Trophoblast cell (in vitro differentiated cells and primary cell): Measurements from ENCODE around the gene DENND1A.

Experiments
- DNase-seq, 2 donors: peaks; one replicate each; pipeline ENCODE4 v3.0.0-alpha.2; 2016
- H2AFZ ChIP-seq: 2 replicates; pipeline ENCODE4 v1.6.1; 2013; ENCODE audit warnings: low read length, moderate library complexity, mild to moderate bottlenecking; ENCODE audit not compliant: insufficient read depth, poor library complexity
- H2AK5ac ChIP-seq: 2 replicates; pipeline ENCODE4 v1.6.1; 2013; ENCODE audit warnings: mild to moderate bottlenecking, low read length
- H2BK120ac ChIP-seq: 2 replicates; pipeline ENCODE4 v1.6.1; 2013; ENCODE audit warnings: low read length, mild to moderate bottlenecking, moderate library complexity; ENCODE audit not compliant: insufficient read depth, poor library complexity
- H2BK12ac ChIP-seq: 2 replicates; pipeline ENCODE4 v1.6.1; 2013; ENCODE audit warnings: mild to moderate bottlenecking, low read length, moderate library complexity
- H2BK5ac ChIP-seq: 2 replicates; pipeline ENCODE4 v1.6.1; 2013; ENCODE audit warnings: low read length, low read depth, moderate library complexity, mild to moderate bottlenecking; ENCODE audit not compliant: poor library complexity
- H3K14ac ChIP-seq: 2 replicates; pipeline ENCODE4 v1.6.1; 2013; ENCODE audit warnings: mild to moderate bottlenecking, low read length
- H3K18ac ChIP-seq: 2 replicates; pipeline ENCODE4 v1.6.1; 2013; ENCODE audit warnings: mild to moderate bottlenecking, low read length
- H3K23ac ChIP-seq: 2 replicates; pipeline ENCODE4 v1.6.1; 2013; ENCODE audit warnings: low read length
- H3K27ac ChIP-seq: 2 replicates; pipeline ENCODE4 v1.5.1; 2013; ENCODE audit warnings: low read depth, mild to moderate bottlenecking, inconsistent platforms, low read length, moderate library complexity
- H3K27me3 ChIP-seq: 2 replicates; pipeline ENCODE4 v1.6.1; 2013; ENCODE audit warnings: inconsistent platforms, mild to moderate bottlenecking, low read length, moderate library complexity; ENCODE audit not compliant: insufficient read depth
- H3K36me3 ChIP-seq, 2 experiments: 1 replicate in 1 of 2; 2 replicates in 1 of 2; pipeline ENCODE4 v1.6.1; 2013; ENCODE audit warnings: low read length in 2 of 2, mild to moderate bottlenecking in 2 of 2, moderate library complexity in 1 of 2; ENCODE audit not compliant: insufficient read depth in 2 of 2, control insufficient read depth in 1 of 2
- H3K4ac ChIP-seq: 2 replicates; pipeline ENCODE4 v1.6.1; 2013; ENCODE audit warnings: low read depth, mild to moderate bottlenecking, low read length, moderate library complexity
- H3K4me1 ChIP-seq, 2 experiments: 1 replicate in 1 of 2; 2 replicates in 1 of 2; pipeline ENCODE4 v1.6.1; 2013; ENCODE audit warnings: low read length in 2 of 2, mild to moderate bottlenecking in 2 of 2, moderate library complexity in 1 of 2; ENCODE audit not compliant: insufficient read depth in 2 of 2, control insufficient read depth in 1 of 2
- H3K4me2 ChIP-seq: 2 replicates; pipeline ENCODE4 v1.6.1; 2013; ENCODE audit warnings: inconsistent platforms, mild to moderate bottlenecking, low read length, moderate library complexity
- H3K4me3 ChIP-seq: 2 replicates; pipeline ENCODE4 v1.5.1; 2013; ENCODE audit warnings: mild to moderate bottlenecking, low read depth, low read length, inconsistent platforms
- H3K79me1 ChIP-seq: one replicate; pipeline ENCODE4 v1.6.1; 2013; ENCODE audit warnings: low read length
- H3K79me2 ChIP-seq: 2 replicates; pipeline ENCODE4 v1.6.1; 2013; ENCODE audit warnings: low read length, mild to moderate bottlenecking; ENCODE audit not compliant: control insufficient read depth, insufficient read depth, poor library complexity
- H3K9ac ChIP-seq: 2 replicates; pipeline ENCODE4 v1.6.1; 2013; ENCODE audit warnings: mild to moderate bottlenecking, low read length
- H3K9me3 ChIP-seq: 2 replicates; pipeline ENCODE4 v1.6.1; 2013; ENCODE audit warnings: low read depth, mild to moderate bottlenecking, control low read depth, inconsistent platforms, low read length; ENCODE audit not compliant: insufficient read depth
- H4K12ac ChIP-seq: 2 replicates; pipeline ENCODE4 v1.6.1; 2013; ENCODE audit warnings: low read depth, mild to moderate bottlenecking, low read length, moderate library complexity
- H4K8ac ChIP-seq: 2 replicates; pipeline ENCODE4 v1.6.1; 2013; ENCODE audit warnings: low read depth, mild to moderate bottlenecking, low read length, moderate library complexity
- H4K91ac ChIP-seq: one replicate; pipeline ENCODE4 v1.6.1; 2013; ENCODE audit warnings: low read depth, mild to moderate bottlenecking, low read length, moderate library complexity
- WGBS: extraction: QIAGEN DNeasy Blood & Tissue Kit; methylation state at CpG from one replicate; pipeline ENCODE4 v1.1.7; 2013; ENCODE audit warnings: missing lambda C conversion rate; ENCODE audit not compliant: insufficient read length, insufficient coverage; ENCODE audit errors: extremely low coverage; 5-methylcytosine and 5-hydroxymethylcytosine counted together

The DENND1A gene

DNA sequence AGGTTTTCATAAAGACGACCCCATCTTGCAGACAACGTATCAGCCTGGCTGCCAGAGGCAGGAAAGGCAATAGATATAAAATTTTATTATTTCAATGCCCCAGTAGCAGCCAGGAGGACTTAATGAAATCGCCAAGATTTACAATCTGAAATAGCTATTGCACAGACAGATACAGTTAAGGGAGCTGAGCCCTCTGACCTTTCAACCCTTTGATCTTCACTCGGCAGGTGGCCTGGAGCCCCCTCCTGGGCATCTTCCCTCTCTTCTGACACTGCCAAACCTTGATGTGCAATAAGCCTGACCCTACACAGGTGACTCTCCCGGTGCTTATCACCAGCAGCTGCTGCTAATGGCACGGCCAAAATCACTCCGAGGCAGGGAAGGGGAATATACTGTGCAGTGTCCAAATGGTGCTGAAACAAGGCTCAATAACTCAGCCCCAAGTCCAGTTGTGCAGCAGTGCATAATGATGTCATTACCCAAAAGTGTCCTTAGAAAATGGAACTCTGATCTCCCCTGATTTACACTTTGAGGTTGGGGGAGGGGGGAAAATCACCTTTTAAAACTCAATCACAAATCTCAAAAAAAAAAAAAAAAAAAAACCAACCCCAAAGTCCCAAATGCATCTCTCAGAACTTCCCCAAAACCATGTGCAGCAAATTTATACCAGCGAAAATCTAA lies 331.9 kb downstream of the DENND1A start:
- H4K8ac ChIP-seq, result no peak overlapping the region
- H3K18ac ChIP-seq, result no peak overlapping the region
- no peak overlapping the region for H3K4me2 ChIP-seq
- H3K27ac ChIP-seq, result no peak overlapping the region
- no peaks in the 10 kb centered on the region for H3K79me2 ChIP-seq
- H3K23ac ChIP-seq, result no peak overlapping the region
- H3K27me3 ChIP-seq, result no peaks in the 10 kb centered on the region
- H4K91ac ChIP-seq, result no peak overlapping the region
- no peak overlapping the region for H2BK5ac ChIP-seq
- DNase-seq, result no peak
- H3K4me1 ChIP-seq, result no peaks in the 10 kb centered on the region
- H3K9me3 ChIP-seq, result no peaks in the 10 kb centered on the region
- no peaks in the 10 kb centered on the region for H3K79me1 ChIP-seq
- no peak overlapping the region for H3K4ac ChIP-seq
- no peak overlapping the region for H2AFZ ChIP-seq
- no peak overlapping the region for H3K9ac ChIP-seq
- no peak overlapping the region for H3K14ac ChIP-seq
- no peak overlapping the region for H3K4me3 ChIP-seq
- H3K36me3 ChIP-seq, result no peaks in the 10 kb centered on the region
- no peak overlapping the region for H4K12ac ChIP-seq
- no peak overlapping the region for H2BK12ac ChIP-seq
- WGBS, result no CpG with 5 or more reads among the region's 8 CpGs
- no peak overlapping the region for H2AK5ac ChIP-seq
- H2BK120ac ChIP-seq, result no peak overlapping the region

DNA sequence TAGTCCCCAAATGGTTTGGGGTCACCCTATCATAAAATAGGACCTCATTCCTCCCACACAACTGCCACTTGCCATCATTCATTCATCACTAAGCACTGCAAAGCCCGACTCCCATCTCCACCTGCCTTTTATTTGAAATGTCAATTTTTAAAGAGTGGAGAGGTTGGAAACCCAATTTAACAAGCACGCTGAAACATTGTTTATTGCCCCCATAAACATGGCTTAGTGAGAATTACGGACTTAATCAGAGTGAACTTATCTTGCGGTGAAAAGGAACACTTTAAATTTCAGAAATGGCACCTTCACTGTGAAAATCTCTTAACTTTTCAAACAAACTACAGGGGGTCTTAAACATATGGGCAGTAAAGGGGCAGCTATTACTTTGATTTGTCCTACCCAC lies 332.9 kb downstream of the DENND1A start:
- Histone ChIP-seq H3K4me2 (no peak overlapping the region), H3K79me2 (no peaks in the 10 kb centered on the region), H2BK120ac (no peak overlapping the region), H3K27ac (no peak overlapping the region), H3K36me3 (no peaks in the 10 kb centered on the region), H3K18ac (no peak overlapping the region), H2AFZ (no peak overlapping the region), H3K4me3 (no peak overlapping the region), H3K79me1 (no peaks in the 10 kb centered on the region), H3K9ac (no peak overlapping the region), H4K12ac (no peak overlapping the region), H2AK5ac (no peak overlapping the region), H3K14ac (no peak overlapping the region), H3K4me1 (no peaks in the 10 kb centered on the region), H4K91ac (no peak overlapping the region), H3K23ac (no peak overlapping the region), H2BK5ac (no peak overlapping the region), H2BK12ac (no peak overlapping the region), H3K9me3 (no peaks in the 10 kb centered on the region), H3K4ac (no peak overlapping the region), H4K8ac (no peak overlapping the region), H3K27me3 (no peaks in the 10 kb centered on the region)
- DNase-seq, result no peak
- no CpG with 5 or more reads among the region's 4 CpGs for WGBS

DNA sequence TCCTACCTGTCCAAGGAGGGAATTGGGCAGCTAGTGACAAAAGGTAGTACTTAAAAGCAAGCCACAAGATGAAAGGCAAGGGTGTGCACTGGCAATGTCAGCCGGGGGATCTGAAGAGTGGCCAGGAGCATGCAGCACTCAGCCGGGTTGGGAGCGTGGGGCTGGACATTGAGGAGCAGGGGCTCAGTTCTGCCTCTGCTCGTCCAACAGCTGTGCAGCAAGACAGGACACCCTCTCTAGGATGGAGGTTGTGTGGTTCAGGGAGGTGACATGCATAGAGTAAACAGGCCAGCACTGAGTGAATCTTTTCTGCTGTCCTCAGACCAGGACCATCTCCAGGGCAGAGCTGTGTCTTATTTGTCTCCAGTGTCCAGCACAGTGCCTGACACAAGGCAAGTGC lies 338.6 kb downstream of the DENND1A start:
- H3K18ac ChIP-seq, result no peak overlapping the region
- no peak overlapping the region for H3K14ac ChIP-seq
- H2AK5ac ChIP-seq, result no peak overlapping the region
- no peak overlapping the region for H3K23ac ChIP-seq
- no peaks in the 10 kb centered on the region for H3K4me1 ChIP-seq
- H2BK5ac ChIP-seq, result no peak overlapping the region
- no peak overlapping the region for H3K4me2 ChIP-seq
- no peak overlapping the region for H2BK12ac ChIP-seq
- H4K8ac ChIP-seq, result no peak overlapping the region
- H4K91ac ChIP-seq, result no peak overlapping the region
- H4K12ac ChIP-seq, result no peak overlapping the region
- no peak for DNase-seq
- H3K4ac ChIP-seq, result no peak overlapping the region
- H3K79me2 ChIP-seq, result no peaks in the 10 kb centered on the region
- peaks cover 0 to 4% of the 10 kb centered on the region in 2 experiments for H3K36me3 ChIP-seq
- WGBS, result no CpG with 5 or more reads among the region's 4 CpGs
- H3K27me3 ChIP-seq, result no peaks in the 10 kb centered on the region
- no peak overlapping the region for H2BK120ac ChIP-seq
- H3K4me3 ChIP-seq, result no peak overlapping the region
- no peak overlapping the region for H3K9ac ChIP-seq
- no peak overlapping the region for H3K27ac ChIP-seq
- no peaks in the 10 kb centered on the region for H3K79me1 ChIP-seq
- H2AFZ ChIP-seq, result no peak overlapping the region
- peaks cover 10% of the 10 kb centered on the region for H3K9me3 ChIP-seq

DNA sequence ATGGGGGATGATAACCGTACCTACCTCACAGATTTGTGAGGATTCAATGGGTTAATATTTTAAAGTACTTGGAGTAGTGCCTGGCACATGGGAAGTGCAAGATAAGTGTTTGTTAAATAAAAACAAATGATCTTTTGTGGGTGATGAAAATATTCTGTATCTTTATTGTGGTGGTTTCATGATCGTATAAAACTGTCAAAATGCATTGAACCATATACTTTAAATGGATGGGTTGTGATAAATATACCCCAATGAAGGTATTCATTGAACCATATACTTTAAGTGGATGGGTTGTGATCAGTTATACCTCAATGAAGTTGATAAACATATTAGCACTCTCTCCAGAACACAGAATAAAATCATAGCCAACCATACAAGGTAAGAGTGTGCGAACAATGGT lies 339.4 kb downstream of the DENND1A start:
- H3K79me2 ChIP-seq, result no peaks in the 10 kb centered on the region
- H2BK120ac ChIP-seq, result no peak overlapping the region
- H3K79me1 ChIP-seq, result no peaks in the 10 kb centered on the region
- H4K8ac ChIP-seq, result no peak overlapping the region
- no peak overlapping the region for H3K27ac ChIP-seq
- peaks cover 10% of the 10 kb centered on the region for H3K9me3 ChIP-seq
- H2AFZ ChIP-seq, result no peak overlapping the region
- no peak overlapping the region for H4K12ac ChIP-seq
- no peak overlapping the region for H4K91ac ChIP-seq
- H3K4me1 ChIP-seq, result no peaks in the 10 kb centered on the region
- H3K4me3 ChIP-seq, result no peak overlapping the region
- DNase-seq, result no peak
- H3K14ac ChIP-seq, result no peak overlapping the region
- H3K27me3 ChIP-seq, result no peaks in the 10 kb centered on the region
- H3K4me2 ChIP-seq, result no peak overlapping the region
- no CpG with 5 or more reads among the region's 3 CpGs for WGBS
- H3K18ac ChIP-seq, result no peak overlapping the region
- H3K23ac ChIP-seq, result no peak overlapping the region
- H3K9ac ChIP-seq, result no peak overlapping the region
- no peak overlapping the region for H2BK5ac ChIP-seq
- H2AK5ac ChIP-seq, result no peak overlapping the region
- no peak overlapping the region for H2BK12ac ChIP-seq
- no peak overlapping the region for H3K4ac ChIP-seq
- H3K36me3 ChIP-seq, result peaks cover 0 to 4% of the 10 kb centered on the region in 2 experiments
